ENCODE measurements around the gene PAPPA2.
"Not testable (repeated sequence)": the region's sequence is repeated elsewhere in the genome, so short reads cannot be mapped to it uniquely, and the experiment has no call there.

Gene PAPPA2

DNA sequence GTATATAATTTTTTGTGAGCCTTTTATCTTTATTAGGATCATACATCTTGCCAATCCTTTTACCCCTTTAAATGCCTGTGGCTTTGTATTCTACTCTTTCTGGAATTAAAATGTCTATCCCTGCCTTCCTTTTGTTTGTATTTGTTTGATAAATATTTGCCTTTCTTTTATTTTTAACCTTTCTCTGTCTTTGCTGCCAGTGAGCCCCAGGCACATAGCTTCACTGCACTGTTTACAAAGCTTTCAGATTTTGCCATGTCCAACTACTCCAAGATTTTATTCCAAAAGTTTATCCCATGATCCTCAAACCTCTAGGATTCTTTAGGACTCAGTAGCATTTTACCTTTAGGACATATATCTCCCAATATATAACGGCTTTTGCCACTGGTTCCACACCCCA, 281.2 kb downstream of the PAPPA2 start:
- Histone ChIP-seq H3K4me1 (ENCODE audit: control insufficient read depth, insufficient read depth, low read length) (peaks cover 3% of the 10 kb centered on the region), H3K36me3 (ENCODE audit: control insufficient read depth, insufficient read depth, low read length, severe bottlenecking) (no peaks in the 10 kb centered on the region), H3K9me3 (ENCODE audit: control insufficient read depth, low read length) (no peaks in the 10 kb centered on the region), H3K27me3 (replicated peaks; ENCODE audit: control insufficient read depth, insufficient read depth, low read length) (no peaks in the 10 kb centered on the region), H3K9ac (ENCODE audit: low read length) (no peak overlapping the region), H3K4me3 (ENCODE audit: low read length) (no peak overlapping the region)
- no peak for DNase-seq (ENCODE audit: low read depth)

GRCh38 chr1:176745945-176746344, 283.0 kb downstream of the PAPPA2 start:
- Histone ChIP-seq H3K36me3 (ENCODE audit: control insufficient read depth, insufficient read depth, low read length, severe bottlenecking) (no peaks in the 10 kb centered on the region), H3K9ac (ENCODE audit: low read length) (no peak overlapping the region), H3K4me1 (ENCODE audit: control insufficient read depth, insufficient read depth, low read length) (peaks cover 3% of the 10 kb centered on the region), H3K4me3 (ENCODE audit: low read length) (no peak overlapping the region), H3K27me3 (replicated peaks; ENCODE audit: control insufficient read depth, insufficient read depth, low read length) (no peaks in the 10 kb centered on the region), H3K9me3 (ENCODE audit: control insufficient read depth, low read length) (no peaks in the 10 kb centered on the region)
- DNase-seq (ENCODE audit: low read depth): no peak

DNA sequence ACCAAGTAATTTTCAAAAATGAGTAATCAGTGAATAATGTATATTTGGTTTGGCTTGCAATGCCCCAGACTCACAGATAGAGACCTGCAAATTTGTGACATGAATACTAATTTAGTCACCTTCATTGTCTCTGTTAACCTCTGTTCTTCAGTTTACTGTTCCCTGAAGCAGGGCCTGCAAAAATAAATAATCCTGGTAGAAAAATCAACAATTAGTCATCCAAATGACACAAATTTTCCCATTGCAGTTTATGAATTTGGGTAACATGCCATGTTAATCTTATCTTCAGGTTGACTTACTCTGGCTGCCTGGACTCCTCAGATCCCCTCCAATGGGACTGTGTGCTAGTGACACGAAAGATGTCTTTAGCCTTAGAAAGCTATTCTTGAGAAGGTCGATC, 289.5 kb downstream of the PAPPA2 start:
- DNase-seq (ENCODE audit: low read depth): no peak
- Histone ChIP-seq H3K36me3 (ENCODE audit: control insufficient read depth, insufficient read depth, low read length, severe bottlenecking) (no peaks in the 10 kb centered on the region), H3K4me3 (ENCODE audit: low read length) (no peak overlapping the region), H3K4me1 (ENCODE audit: control insufficient read depth, insufficient read depth, low read length) (peaks cover 3% of the 10 kb centered on the region), H3K9me3 (ENCODE audit: control insufficient read depth, low read length) (no peaks in the 10 kb centered on the region), H3K27me3 (replicated peaks; ENCODE audit: control insufficient read depth, insufficient read depth, low read length) (no peaks in the 10 kb centered on the region), H3K9ac (ENCODE audit: low read length) (no peak overlapping the region)

DNA sequence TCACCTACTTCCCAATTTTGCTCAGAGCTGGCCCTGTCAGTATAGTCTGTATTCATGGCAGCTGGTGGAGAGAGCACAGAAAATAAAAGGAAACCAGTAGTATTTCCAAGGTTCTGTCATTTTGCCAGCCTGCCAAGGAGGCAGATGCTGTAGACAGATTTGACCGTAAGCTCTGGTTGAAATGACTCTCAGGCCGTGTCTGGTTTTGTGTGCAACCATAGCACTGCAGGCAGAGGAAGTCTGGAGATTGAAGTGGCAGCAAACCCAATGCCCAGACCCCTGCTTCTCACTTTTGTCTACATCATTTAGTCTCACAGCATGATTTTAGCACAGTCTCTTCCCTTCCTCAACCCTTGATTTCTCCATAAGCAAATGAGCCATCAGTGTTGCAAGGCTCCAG, 291.7 kb downstream of the PAPPA2 start:
- Histone ChIP-seq H3K4me3 (ENCODE audit: low read length) (no peak overlapping the region), H3K27me3 (replicated peaks; ENCODE audit: control insufficient read depth, insufficient read depth, low read length) (no peaks in the 10 kb centered on the region), H3K9me3 (ENCODE audit: control insufficient read depth, low read length) (no peaks in the 10 kb centered on the region), H3K4me1 (ENCODE audit: control insufficient read depth, insufficient read depth, low read length) (no peaks in the 10 kb centered on the region), H3K9ac (ENCODE audit: low read length) (no peak overlapping the region), H3K36me3 (ENCODE audit: control insufficient read depth, insufficient read depth, low read length, severe bottlenecking) (no peaks in the 10 kb centered on the region)
- DNase-seq (ENCODE audit: low read depth): no peak

GRCh38 chr1:176756817-176757216, 293.8 kb downstream of the PAPPA2 start:
- not testable (repeated sequence) for H3K9ac ChIP-seq (ENCODE audit: low read length)

DNA sequence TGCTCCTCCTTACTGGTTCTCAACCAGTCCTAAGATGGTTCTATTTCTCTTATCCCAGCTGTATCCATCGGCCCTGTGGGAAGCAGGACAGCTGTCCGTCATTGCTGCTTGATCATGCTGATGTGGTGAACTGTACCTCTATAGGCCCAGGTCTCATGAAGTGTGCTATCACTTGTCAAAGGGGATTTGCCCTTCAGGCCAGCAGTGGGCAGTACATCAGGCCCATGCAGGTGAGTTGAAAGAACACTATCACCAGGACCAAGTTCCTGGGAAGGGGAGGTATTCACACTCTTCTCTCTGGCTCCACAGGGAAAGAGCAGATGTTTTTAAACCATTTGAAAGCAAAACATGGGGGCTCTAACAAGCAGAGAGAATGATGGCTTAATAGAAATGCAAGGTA, 302.6 kb downstream of the PAPPA2 start:
- no peaks in the 10 kb centered on the region for H3K36me3 ChIP-seq (ENCODE audit: control insufficient read depth, insufficient read depth, low read length, severe bottlenecking)
- H3K4me1 ChIP-seq (ENCODE audit: control insufficient read depth, insufficient read depth, low read length): no peaks in the 10 kb centered on the region
- H3K9ac ChIP-seq (ENCODE audit: low read length): no peak overlapping the region
- no peak overlapping the region for H3K4me3 ChIP-seq (ENCODE audit: low read length)
- peaks cover 5% of the 10 kb centered on the region for H3K27me3 ChIP-seq (replicated peaks; ENCODE audit: control insufficient read depth, insufficient read depth, low read length)
- no peaks in the 10 kb centered on the region for H3K9me3 ChIP-seq (ENCODE audit: control insufficient read depth, low read length)
- no peak for DNase-seq (ENCODE audit: low read depth)

More at GRCh38 chr1:176756817-176757216, 293.8 kb downstream of the PAPPA2 start:
- not testable (repeated sequence) for H3K4me1 ChIP-seq (ENCODE audit: control insufficient read depth, insufficient read depth, low read length); DNase-seq (ENCODE audit: low read depth); H3K36me3 ChIP-seq (ENCODE audit: control insufficient read depth, insufficient read depth, low read length, severe bottlenecking); H3K4me3 ChIP-seq (ENCODE audit: low read length); H3K27me3 ChIP-seq (replicated peaks; ENCODE audit: control insufficient read depth, insufficient read depth, low read length); H3K9me3 ChIP-seq (ENCODE audit: control insufficient read depth, low read length)

GRCh38 chr1:176766779-176767178, 303.8 kb downstream of the PAPPA2 start:
- Histone ChIP-seq H3K27me3 (replicated peaks; ENCODE audit: control insufficient read depth, insufficient read depth, low read length) (no peaks in the 10 kb centered on the region), H3K9ac (ENCODE audit: low read length) (no peak overlapping the region), H3K36me3 (ENCODE audit: control insufficient read depth, insufficient read depth, low read length, severe bottlenecking) (no peaks in the 10 kb centered on the region), H3K4me1 (ENCODE audit: control insufficient read depth, insufficient read depth, low read length) (no peaks in the 10 kb centered on the region), H3K4me3 (ENCODE audit: low read length) (no peak overlapping the region), H3K9me3 (ENCODE audit: control insufficient read depth, low read length) (no peaks in the 10 kb centered on the region)
- no peak for DNase-seq (ENCODE audit: low read depth)

GRCh38 chr1:176767714-176768136, 304.8 kb downstream of the PAPPA2 start:
- H3K27me3 ChIP-seq (replicated peaks; ENCODE audit: control insufficient read depth, insufficient read depth, low read length): no peaks in the 10 kb centered on the region
- no peaks in the 10 kb centered on the region for H3K36me3 ChIP-seq (ENCODE audit: control insufficient read depth, insufficient read depth, low read length, severe bottlenecking)
- no peak overlapping the region for H3K4me3 ChIP-seq (ENCODE audit: low read length)
- no peaks in the 10 kb centered on the region for H3K4me1 ChIP-seq (ENCODE audit: control insufficient read depth, insufficient read depth, low read length)
- no peak for DNase-seq (ENCODE audit: low read depth)
- H3K9ac ChIP-seq (ENCODE audit: low read length): no peak overlapping the region
- H3K9me3 ChIP-seq (ENCODE audit: control insufficient read depth, low read length): no peaks in the 10 kb centered on the region

DNA sequence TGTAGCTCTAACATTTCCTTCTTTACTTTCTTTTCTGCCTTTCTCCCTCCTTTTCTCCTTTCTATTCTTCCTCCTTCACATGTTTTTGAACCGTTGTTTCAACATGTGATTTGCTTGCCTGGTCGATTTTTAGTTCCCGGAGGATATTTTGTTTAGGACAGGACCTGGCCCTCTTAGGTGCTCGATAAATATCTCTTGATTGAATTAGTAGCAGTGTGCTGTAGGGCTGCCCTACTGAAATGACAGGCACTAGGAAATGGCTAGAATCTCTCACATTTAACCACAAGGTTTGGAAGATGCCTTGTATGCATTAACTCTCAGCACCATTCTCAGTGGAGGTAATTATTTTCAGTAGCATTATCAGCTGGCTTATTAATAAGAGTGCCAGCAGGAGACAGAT, 305.6 kb downstream of the PAPPA2 start:
- Histone ChIP-seq H3K9ac (ENCODE audit: low read length) (no peak overlapping the region), H3K9me3 (ENCODE audit: control insufficient read depth, low read length) (no peaks in the 10 kb centered on the region), H3K4me3 (ENCODE audit: low read length) (no peak overlapping the region), H3K36me3 (ENCODE audit: control insufficient read depth, insufficient read depth, low read length, severe bottlenecking) (no peaks in the 10 kb centered on the region), H3K27me3 (replicated peaks; ENCODE audit: control insufficient read depth, insufficient read depth, low read length) (no peaks in the 10 kb centered on the region), H3K4me1 (ENCODE audit: control insufficient read depth, insufficient read depth, low read length) (no peaks in the 10 kb centered on the region)
- no peak for DNase-seq (ENCODE audit: low read depth)

DNA sequence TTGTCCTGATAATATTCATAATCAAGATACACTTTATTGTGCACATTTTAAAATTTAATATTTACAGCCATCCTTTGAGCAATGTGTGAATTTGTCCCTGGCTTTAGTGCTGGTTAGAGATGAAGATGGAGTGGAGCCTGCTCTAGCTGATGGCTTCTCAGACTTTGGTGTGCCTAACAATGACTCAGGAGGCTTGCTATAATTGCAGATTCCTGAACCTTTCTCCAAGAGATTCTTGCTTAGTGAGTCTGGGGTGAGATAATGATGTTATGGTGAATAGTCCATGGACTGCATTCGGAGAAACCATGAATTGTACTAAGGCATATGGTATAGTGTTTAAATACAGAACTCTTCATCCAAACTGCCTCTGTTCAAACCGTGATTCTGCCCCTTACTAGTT, 307.1 kb downstream of the PAPPA2 start:
- Histone ChIP-seq H3K27me3 (replicated peaks; ENCODE audit: control insufficient read depth, insufficient read depth, low read length) (no peaks in the 10 kb centered on the region), H3K36me3 (ENCODE audit: control insufficient read depth, insufficient read depth, low read length, severe bottlenecking) (no peaks in the 10 kb centered on the region), H3K4me1 (ENCODE audit: control insufficient read depth, insufficient read depth, low read length) (no peaks in the 10 kb centered on the region), H3K4me3 (ENCODE audit: low read length) (no peak overlapping the region), H3K9ac (ENCODE audit: low read length) (no peak overlapping the region), H3K9me3 (ENCODE audit: control insufficient read depth, low read length) (no peaks in the 10 kb centered on the region)
- DNase-seq (ENCODE audit: low read depth): no peak

DNA sequence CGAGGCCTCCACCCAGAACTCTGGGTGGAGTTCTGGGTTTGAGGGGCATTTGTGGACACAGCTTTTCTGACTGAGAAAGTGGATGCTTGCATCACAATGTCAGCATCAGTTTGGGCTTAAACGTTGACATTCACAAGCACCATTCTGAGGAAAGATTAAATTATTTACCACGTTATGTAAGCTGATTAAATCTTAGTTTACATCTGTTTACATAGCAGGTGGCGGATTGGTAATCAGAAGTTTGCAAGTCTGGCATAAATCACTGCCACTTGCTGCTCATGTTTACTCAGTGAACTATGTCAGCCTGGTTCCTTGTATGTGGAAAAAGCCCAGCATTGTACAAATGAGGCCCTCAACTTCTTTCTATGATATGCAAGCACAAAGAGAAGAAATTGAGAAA, 310.1 kb downstream of the PAPPA2 start:
- H3K4me3 ChIP-seq (ENCODE audit: low read length): no peak overlapping the region
- no peak for DNase-seq (ENCODE audit: low read depth)
- no peaks in the 10 kb centered on the region for H3K27me3 ChIP-seq (replicated peaks; ENCODE audit: control insufficient read depth, insufficient read depth, low read length)
- no peak overlapping the region for H3K9ac ChIP-seq (ENCODE audit: low read length)
- no peaks in the 10 kb centered on the region for H3K9me3 ChIP-seq (ENCODE audit: control insufficient read depth, low read length)
- H3K36me3 ChIP-seq (ENCODE audit: control insufficient read depth, insufficient read depth, low read length, severe bottlenecking): no peaks in the 10 kb centered on the region
- H3K4me1 ChIP-seq (ENCODE audit: control insufficient read depth, insufficient read depth, low read length): no peaks in the 10 kb centered on the region

- Histone ChIP-seq H3K9me3 (ENCODE audit: control insufficient read depth, low read length) (no peaks in the 10 kb centered on the region), H3K36me3 (ENCODE audit: control insufficient read depth, insufficient read depth, low read length, severe bottlenecking) (no peaks in the 10 kb centered on the region), H3K9ac (ENCODE audit: low read length) (no peak overlapping the region), H3K4me3 (ENCODE audit: low read length) (no peak overlapping the region), H3K4me1 (ENCODE audit: control insufficient read depth, insufficient read depth, low read length) (peaks cover 5% of the 10 kb centered on the region), H3K27me3 (replicated peaks; ENCODE audit: control insufficient read depth, insufficient read depth, low read length) (no peaks in the 10 kb centered on the region)
- no peak for DNase-seq (ENCODE audit: low read depth)
Measured at GRCh38 chr1:176774224-176774623, 311.2 kb downstream of the PAPPA2 start.

All from adipocyte (in vitro differentiated cells).